Activated CD8-positive, alpha-beta memory T cell treated with anti-CD3 and anti-CD28 coated beads, Interleukin-2, amount 50 U/mL, for 4 hours (primary cell): ENCODE results near the gene CCS.
"Not testable (repeated sequence)": the region's sequence is repeated elsewhere in the genome, so short reads cannot be mapped to it uniquely, and the experiment has no call there.

Experiments used
- DNase-seq: peaks from one replicate; pipeline ENCODE4 v3.0.0-alpha.2; 2020

The CCS gene

DNA sequence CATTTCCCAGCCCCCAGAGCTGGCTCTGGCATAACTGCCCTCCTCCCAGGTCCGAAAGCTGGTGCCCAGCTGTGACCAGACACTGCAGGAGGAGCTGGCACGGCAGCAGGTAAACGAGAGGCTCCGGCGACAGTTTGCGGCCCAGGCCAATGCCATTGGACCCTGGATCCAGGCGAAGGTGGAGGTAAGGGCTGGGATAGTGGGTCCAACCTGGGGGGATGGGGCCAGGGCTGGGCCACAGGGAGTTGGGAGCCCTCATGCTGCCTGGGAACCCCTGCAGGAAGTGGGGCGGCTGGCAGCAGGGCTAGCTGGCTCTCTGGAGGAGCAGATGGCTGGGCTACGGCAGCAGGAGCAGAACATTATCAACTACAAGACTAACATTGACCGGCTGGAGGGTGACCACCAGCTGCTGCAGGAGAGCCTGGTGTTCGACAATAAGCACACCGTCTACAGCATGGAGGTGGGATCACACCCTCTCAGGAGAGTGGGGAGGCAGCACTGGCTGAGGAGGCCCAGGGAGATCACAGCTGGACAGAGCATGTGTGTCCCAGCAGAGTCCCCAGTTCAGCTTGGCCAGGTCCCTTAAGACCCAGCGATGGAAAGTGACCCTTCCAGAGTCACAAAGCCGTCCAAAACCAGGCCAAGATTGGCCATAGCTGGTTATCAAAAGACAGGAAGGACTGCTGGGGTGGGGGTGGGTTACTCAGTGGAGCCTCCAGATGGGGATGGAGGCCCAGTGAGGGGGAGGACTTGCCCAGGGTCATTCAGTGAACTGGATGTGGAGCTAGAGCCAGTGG, 31.6 kb upstream of the CCS start:
- DNase-seq, result no peak

DNA sequence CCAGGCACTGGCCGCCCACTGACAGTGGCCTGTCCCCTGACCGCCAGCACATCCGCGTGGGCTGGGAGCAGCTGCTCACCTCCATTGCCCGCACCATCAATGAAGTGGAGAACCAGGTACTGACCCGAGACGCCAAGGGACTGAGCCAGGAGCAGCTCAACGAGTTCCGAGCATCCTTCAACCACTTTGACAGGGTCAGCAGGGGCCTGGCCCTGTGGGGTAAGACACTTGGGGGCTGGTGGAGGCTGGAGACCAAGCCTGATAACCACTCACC, 31.1 kb upstream of the CCS start:
- no peak for DNase-seq

DNA sequence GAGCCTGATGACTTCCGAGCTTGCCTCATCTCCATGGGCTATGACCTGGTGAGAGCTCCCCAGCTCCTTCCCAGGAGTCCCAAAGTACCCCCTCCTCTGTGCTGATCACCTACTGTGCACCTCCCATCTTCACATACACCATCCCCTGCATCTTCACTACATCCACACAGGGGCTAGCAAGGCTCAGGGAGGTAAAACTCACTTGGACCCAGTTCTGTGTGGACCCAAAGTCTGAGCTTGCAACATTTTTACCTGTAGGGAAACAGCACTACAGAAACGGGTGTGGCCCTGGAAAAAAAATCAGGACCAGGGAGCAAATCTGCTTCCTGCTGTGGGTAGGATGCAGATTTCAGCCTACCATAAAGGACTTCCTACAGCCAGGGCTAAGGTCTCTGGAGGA, 30.7 kb upstream of the CCS start:
- DNase-seq, result no peak

DNA sequence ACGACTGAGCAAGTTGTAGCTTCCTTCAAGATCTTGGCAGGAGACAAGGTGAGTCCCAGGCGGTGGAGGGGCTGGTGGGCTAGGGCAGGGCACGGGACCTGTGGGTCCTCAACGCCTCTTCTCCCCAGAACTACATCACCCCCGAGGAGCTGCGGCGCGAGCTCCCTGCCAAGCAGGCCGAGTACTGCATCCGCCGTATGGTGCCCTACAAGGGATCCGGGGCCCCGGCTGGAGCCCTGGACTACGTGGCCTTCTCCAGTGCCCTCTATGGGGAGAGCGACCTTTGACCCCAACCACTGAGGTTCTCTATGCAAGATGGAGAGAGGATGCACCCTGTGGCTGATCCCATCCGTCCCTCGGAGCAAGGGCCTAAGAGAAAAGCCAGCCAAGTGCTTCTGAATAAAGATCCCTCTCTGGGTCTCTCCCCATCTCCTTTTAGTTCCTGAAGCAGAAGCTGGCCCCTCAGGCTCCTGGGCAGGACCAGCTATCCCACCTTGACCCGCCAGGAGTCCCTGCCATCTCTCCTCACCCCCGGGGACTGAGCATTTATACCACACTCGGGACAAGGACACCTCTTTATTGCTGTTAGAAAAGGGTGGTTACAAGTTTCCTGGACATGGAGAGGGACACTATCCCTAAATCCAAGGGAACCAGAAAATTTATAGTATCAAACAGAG, 29.9 kb upstream of the CCS start:
- DNase-seq, result no peak

DNA sequence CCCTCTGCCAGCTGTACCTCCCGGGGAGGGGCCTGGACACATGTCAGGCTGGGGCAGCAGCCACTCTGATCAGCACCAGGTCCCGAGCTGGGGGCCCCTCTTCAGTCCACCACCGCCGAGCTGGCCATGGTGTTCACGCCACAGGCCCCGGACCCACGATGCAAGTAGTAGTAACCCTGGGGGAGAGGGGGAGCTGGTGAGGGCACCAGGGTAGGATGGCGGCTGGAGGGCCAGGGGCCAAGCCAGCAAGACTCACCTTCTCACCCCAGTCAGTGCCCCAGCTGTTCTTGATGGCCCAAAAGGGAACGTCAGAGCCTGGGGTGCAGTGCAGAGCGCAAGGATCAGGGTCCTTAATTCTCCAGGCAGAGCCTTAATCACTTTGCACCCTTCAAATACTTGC, 29.2 kb upstream of the CCS start:
- no peak for DNase-seq

DNA sequence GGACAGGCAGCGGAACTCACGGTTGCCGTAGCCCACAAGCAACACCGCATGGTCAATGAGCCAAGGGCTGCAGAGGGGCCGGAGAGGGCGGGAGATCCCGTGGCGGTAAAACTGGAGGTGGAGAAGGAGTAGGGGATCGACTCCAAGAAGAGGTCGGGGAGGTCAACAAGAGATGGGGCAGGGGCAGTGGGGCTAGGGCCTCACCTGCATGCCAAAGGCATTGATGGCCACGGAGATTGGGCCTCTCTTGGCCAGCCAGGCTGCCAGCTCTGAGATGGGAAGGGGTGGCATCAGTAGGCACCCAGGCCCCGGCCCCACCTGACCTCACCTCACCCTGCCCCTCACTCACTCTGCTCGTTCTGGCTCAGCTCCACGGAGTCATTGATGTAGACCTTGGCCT, 28.4 kb upstream of the CCS start:
- no peak for DNase-seq

DNA sequence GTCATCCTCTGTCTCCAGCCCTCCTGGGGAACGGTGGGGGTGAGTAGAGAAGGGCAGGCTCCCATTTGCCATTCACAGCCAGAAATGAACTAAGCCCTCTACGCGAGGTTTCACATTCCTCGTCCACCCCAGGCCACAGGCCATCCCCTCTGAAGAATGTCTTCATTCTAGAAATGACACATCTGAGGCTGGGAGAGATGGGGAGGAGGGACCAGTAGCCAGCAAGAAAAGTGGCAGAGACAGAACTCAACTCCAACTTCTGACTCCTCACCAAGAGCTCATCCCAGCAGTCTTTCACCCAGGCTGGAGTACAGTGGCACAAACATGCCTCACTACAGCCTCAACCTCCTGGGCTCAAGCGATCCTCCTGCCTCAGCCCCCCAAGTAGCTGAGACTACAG, 28.0 kb upstream of the CCS start:
- no peak for DNase-seq

DNA sequence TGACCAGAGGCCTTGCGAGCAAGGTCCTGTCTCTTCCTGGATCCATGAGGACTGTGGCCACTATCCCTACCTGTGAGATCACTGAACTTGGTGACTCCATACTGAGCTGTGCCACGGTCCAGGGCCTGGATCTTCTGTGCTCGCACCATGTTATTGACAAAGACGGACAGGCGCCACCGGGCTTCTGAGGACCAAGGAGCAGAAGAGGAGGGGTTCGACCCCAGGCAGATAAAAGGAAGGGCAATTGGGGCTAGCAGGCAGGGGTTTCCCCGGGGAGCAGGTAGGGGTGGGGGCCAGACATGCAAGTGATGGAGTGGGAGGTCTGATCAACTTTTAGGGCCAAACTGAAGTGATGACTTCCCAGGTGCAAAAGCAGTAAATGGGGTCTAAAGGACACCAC, 26.8 kb upstream of the CCS start:
- DNase-seq, result no peak

DNA sequence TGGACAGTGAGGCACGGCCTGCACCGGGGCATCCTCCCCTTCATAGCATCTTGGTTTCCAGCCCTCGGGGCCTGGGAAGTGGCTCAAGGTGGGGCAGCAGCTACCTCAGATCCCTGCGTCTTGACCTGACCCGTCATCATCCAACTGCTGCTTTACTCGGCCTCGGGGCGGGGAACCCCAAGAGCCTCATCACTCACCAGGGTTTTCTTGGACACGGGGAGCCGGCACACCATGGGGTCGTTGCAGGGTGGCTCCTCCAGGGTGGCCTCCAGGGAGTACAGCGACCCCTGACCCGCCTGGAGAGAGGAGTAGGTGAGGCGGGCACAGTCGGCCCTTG, 25.2 kb upstream of the CCS start:
- no peak for DNase-seq

DNA sequence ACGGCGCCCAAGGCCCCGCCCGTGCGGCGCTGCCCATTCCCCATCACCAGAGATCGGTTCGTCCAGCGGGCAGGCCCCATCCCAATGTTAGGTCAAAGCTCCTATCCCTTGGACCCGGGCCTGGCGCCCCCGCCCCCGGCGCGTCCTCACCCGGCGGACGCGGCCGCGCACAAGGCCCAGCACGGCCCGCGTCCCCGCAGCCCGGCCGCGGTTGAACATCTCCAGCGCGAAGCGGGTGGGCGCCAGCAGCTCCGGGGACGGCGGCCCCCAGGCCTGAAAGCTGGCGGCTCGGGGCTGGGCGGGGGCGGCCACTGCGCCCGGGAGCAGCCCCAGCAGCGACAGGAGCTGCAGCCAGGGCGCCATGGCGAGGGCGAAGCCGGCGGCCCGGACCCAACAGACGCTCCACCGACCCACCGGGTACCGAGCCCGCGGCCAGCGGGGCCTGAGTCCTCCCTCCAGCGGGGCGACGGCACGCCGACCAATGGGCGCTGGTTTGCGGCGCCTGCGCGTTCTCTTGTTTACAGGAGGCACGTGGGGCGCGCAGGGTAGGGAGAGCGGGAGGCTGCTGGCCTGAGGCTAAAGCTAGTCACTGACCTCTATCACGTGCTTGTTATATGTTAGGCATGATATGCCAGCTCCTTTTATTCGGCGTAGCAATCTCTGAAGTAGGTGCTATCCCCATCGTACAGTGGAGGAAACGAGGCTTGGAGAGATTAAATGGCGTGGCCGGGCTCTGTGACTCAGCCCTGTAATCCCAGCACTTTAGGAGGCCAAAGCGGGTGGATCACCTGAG, 24.7 kb upstream of the CCS start, which contains the start of gene CTSF:
TSS of gene CTSF (minus strand) at position 483 of the 793 bp plus-strand sequence. CDS start at position 363, 120 bp downstream.
- DNase-seq, result peak; percentile 72

DNA sequence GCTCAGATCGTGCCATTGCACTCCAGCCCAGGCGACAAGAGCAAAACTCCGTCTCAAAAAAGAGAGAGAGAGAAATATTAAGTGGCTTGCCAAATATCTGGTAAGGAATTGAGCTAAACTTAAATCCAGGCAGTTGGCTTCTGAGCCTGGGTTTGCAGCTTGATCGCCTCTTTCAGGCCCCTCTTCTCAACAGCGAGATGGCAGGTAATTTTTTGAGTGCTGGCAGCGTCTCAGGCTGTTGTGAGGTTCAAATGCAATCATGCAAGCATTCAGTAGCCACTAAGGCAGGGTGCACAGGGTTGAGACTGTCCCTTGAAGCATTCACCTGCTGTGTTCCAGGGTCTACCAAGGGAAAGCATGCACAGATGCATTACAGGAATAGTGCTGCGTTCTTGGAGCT, 23.9 kb upstream of the CCS start:
- no peak for DNase-seq

DNA sequence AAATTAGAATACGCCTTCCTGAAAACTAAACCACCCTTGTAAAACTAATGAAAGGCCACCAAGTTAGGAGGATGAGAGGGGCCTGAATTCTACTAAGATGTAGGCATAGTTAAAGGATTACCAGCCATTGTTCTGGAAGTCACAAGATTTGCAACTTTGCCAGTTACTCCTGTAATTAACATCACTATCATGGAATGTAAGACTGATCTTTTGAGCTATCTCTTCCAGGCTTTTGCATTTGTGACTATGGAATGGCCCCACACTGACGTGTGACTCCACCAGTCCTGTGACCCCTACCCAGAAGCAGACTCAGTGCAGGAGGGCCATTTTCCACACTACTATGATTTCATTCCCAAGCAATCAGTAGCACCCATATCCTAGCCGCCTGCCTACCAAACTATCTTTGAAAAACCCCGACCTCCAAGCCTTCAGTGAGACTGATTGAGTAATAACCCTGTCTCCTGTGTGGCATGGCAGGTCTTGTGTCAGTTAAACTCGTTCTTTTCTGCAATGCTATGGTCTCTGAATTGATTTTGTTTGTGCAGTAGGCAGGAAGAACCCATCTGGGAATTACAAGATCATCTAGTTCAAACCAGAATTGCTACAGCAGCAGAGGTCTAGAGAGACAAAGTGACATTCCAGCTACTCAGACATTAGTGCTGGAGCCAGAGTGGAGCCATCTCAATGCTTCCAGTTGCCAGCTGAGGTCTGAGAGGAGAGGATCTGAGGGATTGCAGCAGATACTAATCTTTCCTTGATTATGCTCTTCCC, 22.7 kb upstream of the CCS start:
- DNase-seq, result no peak

DNA sequence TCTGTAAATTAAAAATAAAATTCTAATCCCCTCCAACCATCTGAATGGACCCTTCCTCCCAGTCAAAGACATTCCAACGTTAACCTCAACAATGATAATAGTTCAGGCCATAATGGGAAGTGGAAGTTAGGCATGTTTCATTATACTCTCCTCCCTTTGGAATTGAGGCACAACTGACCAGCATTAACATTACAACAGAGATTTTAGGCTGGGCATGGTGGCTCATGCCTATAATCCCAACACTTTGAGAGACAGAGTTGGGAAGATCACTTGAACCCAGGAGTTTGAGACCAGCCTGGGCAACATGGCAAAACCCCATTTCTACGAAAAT, 22.2 kb upstream of the CCS start:
- DNase-seq, result no peak

DNA sequence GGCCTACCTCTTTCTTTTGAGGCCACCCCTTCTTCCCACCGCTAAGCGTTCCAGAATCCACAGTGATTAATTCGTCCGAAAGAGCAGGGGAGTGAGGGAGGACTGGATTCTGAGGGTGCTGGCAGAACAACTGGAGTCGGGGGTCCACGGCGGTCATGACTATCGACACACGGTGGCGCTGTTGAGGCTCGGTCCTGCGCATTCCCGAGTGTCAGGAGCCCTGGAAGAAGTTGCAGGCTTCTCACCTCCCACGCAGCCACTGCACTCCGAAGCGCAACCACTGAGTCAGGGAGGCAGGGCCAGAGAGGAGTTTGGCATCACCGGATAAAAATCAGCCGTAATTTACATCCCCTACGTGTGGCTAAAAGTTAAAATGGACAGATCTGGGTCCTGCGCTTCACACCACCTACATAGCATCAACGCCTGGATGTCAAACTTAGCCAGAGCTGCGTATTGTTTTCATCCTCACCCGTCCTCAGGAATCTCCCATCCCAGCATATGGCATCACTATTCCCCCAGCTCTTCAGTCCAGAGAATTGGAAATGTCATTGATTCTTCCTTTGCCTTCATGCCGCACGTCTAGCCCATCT, 13.9 kb upstream of the CCS start:
- DNase-seq, result peak; percentile 81

DNA sequence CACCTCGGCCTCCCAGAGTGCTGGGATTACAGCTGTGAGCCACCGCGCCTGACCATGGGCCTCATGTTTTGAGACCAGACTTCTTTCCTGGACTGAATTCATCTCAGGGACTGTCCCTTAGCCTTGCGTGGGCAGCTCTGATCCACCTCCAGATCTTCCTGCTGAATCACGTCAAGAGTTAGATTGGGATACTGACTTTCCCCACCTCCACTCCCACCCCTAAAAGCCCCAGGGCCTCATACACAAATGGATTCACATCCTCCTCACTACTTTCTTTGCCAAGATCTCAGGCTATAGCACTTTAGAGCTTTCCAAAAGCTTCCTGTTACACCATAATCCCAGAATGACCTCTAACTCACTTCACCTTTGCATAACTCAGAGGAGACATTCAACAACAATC, 12.2 kb upstream of the CCS start:
- DNase-seq, result no peak

DNA sequence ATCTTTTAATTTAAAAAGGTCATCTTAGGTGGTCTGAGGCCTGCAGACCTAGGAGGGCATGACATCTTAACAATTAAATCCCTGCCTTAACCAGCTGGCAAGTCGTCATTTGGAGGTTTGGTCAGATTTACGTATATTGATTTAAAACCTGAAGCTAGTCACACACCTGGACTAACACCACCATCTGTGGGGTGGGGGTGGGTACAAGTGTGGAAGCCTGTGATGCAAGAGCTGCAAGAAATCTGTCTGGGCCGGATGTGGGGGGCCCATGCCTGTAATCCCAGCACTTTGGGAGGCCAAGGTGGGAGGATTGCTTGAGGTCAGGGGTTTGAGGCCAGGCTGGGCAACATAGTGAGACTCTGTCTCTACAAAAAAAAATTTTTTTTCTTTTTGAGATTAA, 11.7 kb upstream of the CCS start:
- DNase-seq, result no peak

DNA sequence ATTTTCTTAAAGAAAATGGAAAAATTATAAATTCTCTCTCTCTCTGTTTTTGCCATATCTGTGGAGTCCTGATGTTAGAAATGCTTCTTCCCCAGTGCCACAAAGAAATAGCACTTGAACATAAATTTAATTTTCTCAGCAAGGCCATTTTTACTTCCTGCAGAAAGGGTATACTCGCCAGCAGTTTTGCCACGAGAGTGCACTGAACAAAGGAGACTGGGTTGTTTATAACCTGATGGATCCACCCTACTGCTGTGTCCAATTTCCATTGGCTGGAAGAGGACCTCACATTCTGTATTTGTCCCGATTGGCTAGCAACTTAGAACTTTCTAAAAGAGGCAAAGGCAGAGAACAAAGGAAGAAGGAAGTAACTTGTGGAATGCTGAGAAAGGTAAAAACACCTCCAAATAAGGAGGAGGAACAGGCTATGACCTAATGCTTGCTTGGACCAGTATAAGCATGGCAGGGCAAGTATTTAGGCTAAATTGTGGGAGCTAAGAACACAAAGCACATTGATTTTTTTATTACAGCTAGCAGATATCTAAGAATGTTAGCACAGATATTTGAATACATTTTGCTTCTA, 10.3 kb upstream of the CCS start:
- not testable (repeated sequence) for DNase-seq

DNA sequence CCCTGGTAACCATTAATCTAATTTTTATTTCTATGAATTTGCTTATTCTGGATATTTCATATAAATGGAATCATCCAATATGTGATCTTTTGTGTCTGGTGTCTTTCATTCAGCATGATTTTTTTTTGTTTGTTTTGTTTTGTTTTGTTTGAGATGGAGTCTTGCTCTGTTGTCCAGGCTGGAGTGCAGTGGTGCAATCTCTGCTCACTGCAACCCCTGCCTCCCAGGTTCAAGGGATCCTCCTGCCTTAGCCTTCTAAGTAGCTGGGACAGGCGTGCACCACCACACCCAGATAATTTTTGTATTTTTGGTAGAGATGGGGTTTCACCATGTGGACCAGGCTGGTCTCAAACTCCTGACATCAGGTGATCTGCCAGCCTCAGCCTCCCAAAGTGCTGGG, 7.5 kb upstream of the CCS start:
- DNase-seq, result not testable (repeated sequence)

DNA sequence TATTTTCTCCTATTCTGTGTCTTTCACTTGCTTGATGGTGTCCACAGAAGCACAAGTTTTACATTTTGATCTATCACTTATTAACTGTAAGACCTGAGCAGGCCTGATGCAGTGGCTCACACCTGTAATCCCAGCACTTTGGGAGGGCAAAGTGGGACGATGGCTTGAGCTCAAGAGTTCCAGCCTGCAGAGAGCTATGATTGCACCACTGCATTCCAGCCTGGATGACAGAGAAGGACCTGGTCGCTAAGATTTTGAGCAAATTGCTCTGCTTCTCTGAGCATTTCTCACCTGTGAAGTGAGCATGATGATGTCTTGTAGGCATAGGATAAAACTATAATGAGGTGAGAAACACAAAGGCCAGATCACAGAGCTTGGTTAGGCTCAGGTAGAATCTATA, 6.8 kb upstream of the CCS start:
- DNase-seq, result no peak

DNA sequence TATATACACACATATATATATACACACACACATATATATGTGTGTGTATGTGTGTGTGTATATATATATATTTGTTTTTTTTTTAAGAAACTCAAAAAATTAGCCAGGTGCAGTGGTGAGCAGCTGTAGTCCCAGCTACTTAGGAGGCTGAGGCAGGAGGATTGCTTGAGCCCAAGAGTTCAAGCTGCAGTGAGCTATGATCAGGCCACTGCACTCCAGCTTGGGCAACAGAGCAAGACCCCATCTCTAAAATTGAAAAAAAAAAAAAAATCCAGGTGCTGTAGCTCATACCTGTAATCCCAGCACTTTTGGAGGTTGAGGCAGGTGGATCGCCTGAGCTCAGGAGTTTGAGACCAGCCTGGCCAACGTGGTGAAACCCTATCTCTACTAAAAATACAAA, 3.7 kb upstream of the CCS start:
- DNase-seq, result not testable (repeated sequence)

DNA sequence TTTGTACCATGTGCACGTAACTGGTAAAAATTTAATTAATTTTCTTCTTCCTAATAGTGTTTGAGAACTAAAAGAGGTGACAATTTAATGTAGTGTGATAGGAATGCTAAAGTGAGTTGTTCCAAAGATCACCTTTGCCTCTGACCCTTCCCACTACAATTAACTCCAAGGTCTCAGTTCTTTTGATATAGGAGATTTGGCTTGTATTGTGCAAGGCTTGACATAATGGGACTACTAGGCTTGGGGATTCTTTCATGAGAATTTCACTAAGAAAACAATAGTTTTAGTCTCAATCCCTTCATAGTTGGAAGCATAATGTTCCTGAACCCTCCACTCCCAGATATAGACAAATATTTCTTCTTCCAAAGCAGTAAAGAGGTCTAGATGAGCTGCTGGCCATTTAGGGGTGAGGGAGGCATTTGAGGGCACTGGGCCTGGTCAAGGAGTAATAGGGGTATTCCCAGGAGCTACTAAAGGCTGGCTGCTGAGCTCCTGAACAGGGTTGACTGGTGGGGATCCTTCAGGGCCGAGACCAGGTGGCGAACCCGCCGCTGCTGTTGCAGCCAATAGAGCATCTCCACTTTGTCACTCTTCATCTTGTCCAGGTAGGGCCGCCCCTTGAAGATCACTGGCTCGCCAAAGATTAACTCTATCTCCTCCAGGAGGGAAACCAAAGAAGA, 2.8 kb upstream of the CCS start:
- DNase-seq, result no peak

DNA sequence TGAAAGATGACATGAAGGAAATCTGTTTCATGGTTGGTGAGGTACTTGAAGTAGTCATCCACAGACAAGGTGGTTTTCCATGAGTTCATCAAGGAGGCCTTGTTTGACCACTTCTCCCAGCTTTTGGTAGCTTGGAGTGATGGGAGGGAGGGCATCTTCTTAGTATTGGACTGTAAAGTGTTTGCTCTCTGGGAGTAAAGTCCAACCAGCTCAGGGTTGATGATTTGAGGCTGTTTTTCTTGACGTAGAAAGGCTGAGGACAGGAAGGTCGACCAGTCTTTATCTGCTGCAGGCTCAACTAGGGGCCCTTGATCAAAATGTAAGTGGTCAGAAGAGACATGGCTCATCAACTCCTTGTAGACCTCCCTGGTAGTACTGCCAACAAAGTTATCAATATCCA, 1.8 kb upstream of the CCS start:
- no peak for DNase-seq
